Bronchial epithelial cell (primary cell): Measurements from ENCODE around the gene PAK4. TPM values are rescaled to one million over a fixed set of nuclear protein-coding genes. Genes with fewer than 3 reads are reported as not detected.

ENCODE experiments used
- DNase-seq: peaks from one replicate; pipeline ENCODE4 v3.0.0-alpha.2; 2010; ENCODE audit warnings: low read depth
- FAIRE-seq: peaks from 2 replicates; lab custom pipeline; 2011; peaks lifted over from hg19 to GRCh38; lab: Jason Lieb, UNC
- H3K27me3 ChIP-seq: 2 replicates; pipeline ENCODE4 v1.5.1; 2011; ENCODE audit warnings: low read length; ENCODE audit not compliant: control insufficient read depth, insufficient read depth
- H3K36me3 ChIP-seq: 2 replicates; pipeline ENCODE4 v1.5.1; 2011; ENCODE audit warnings: low read length; ENCODE audit not compliant: control insufficient read depth, insufficient read depth
- H3K4me3 ChIP-seq: 2 replicates; pipeline ENCODE4 v1.5.1; 2011; ENCODE audit warnings: mild to moderate bottlenecking, low read depth, low read length, control low read depth
- CTCF ChIP-seq: IDR thresholded peaks from 2 replicates; pipeline ENCODE4 v1.5.1; 2011; ENCODE audit warnings: mild to moderate bottlenecking, moderate library complexity, low read length, control low read depth, inconsistent platforms; ENCODE audit not compliant: insufficient read depth, severe bottlenecking
- total RNA-seq: library from RNA; depleted of rRNA; stranded (reverse); fragments of >200 nt; gene quantifications from 2 replicates; pipeline ENCODE4 v1.2.1, GENCODE V29; 2014

Gene PAK4
- total RNA-seq, 1 donor from 2014 or later: 4.5 TPM

- no peak for DNase-seq
- H3K36me3 ChIP-seq: peaks cover 24% of the 10 kb centered on the region
- no peak for TF ChIP-seq CTCF
- no peak overlapping the region for H3K4me3 ChIP-seq
- peak; percentile 52 for FAIRE-seq
- no peaks in the 10 kb centered on the region for H3K27me3 ChIP-seq
These were observed 51.6 kb downstream of the PAK4 start for GRCh38 chr19:39177110-39177699.

GRCh38 chr19:39177736-39178135 is 52.1 kb downstream of the PAK4 start:
- DNase-seq (no peak), FAIRE-seq (no peak)
- H3K4me3 ChIP-seq: no peak overlapping the region
- H3K27me3 ChIP-seq: no peaks in the 10 kb centered on the region
- H3K36me3 ChIP-seq: peaks cover 22% of the 10 kb centered on the region
- TF ChIP-seq CTCF: no peak

- DNase-seq: no peak
- TF ChIP-seq CTCF: no peak
- Histone ChIP-seq H3K36me3 (peaks cover 22% of the 10 kb centered on the region), H3K4me3 (no peak overlapping the region), H3K27me3 (no peaks in the 10 kb centered on the region)
- FAIRE-seq: no peak
These were observed 52.9 kb downstream of the PAK4 start for GRCh38 chr19:39178296-39179006.

- FAIRE-seq: no peak
These were observed 54.2 kb downstream of the PAK4 start for GRCh38 chr19:39179754-39180153.

GRCh38 chr19:39180749-39181148 is 55.2 kb downstream of the PAK4 start:
- DNase-seq: no peak
- no peak overlapping the region for H3K4me3 ChIP-seq
- peaks cover 15% of the 10 kb centered on the region for H3K36me3 ChIP-seq
- no peak for TF ChIP-seq CTCF
- FAIRE-seq: no peak
- no peaks in the 10 kb centered on the region for H3K27me3 ChIP-seq

More at GRCh38 chr19:39179754-39180153, 54.2 kb downstream of the PAK4 start:
- Histone ChIP-seq H3K4me3 (no peak overlapping the region), H3K27me3 (no peaks in the 10 kb centered on the region), H3K36me3 (peaks cover 20% of the 10 kb centered on the region)
- no peak for DNase-seq
- TF ChIP-seq CTCF: no peak
